ENCODE data around the gene GLTPD2. TPM values are rescaled to one million over a fixed set of nuclear protein-coding genes. Genes with fewer than 3 reads are reported as not detected.

Gene GLTPD2
- total RNA-seq, 1 donor from 2014 or later, result 28.0 TPM

DNA sequence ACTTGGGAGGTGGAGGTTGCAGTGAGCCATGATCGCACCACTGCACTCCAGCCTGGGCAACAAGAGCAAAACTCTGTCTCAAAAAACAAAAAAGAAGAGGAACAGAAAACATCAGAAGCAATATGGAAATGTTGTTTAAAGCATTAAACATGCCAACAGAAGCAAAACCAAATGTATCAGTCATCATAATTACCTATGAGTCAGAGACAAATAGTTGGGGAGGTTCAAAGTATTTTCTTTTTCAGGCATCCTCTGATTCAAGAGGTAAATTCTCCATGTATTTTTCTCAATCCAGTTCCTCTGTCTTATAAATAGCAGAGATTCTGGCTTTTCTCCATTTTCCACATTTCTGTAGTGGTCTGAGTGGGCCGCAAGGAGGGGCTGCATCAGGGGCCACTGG, 19.1 kb upstream of the GLTPD2 start:
- ATAC-seq (no peak), DNase-seq (ENCODE audit: low spot score) (no peak)

GRCh38 chr17:4771519-4772234, 17.1 kb upstream of the GLTPD2 start, which contains the start of gene TM4SF5:
TSS of gene TM4SF5 (plus strand) at chr17:4771886. CDS start at chr17:4771923, 37 bp downstream.
- ATAC-seq (peak; percentile 97), DNase-seq (ENCODE audit: low spot score) (peak; percentile 87)

DNA sequence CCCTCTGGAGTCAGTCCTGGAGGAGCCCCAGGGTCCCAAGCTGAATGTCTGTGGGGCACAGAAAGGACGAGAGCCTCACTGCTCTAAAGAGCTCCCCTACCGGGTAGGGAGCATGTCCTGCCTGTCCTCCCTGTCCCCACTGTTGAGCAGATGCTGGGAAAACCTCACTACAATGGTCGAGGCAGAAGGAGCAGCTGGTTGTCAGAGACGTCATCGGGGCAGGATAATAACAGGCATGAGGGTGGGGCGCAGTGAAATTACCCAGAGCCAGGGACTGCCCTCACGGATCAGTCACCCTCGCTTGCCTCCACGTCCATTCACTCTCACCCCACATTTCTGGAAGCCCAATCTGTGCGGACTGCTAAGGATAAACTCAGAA, 16.5 kb upstream of the GLTPD2 start:
- ATAC-seq, result peak; percentile 51
- DNase-seq (ENCODE audit: low spot score), result no peak

- ATAC-seq (no peak), DNase-seq (ENCODE audit: low spot score) (no peak)
These were observed 10.6 kb upstream of the GLTPD2 start for GRCh38 chr17:4777969-4778760.

DNA sequence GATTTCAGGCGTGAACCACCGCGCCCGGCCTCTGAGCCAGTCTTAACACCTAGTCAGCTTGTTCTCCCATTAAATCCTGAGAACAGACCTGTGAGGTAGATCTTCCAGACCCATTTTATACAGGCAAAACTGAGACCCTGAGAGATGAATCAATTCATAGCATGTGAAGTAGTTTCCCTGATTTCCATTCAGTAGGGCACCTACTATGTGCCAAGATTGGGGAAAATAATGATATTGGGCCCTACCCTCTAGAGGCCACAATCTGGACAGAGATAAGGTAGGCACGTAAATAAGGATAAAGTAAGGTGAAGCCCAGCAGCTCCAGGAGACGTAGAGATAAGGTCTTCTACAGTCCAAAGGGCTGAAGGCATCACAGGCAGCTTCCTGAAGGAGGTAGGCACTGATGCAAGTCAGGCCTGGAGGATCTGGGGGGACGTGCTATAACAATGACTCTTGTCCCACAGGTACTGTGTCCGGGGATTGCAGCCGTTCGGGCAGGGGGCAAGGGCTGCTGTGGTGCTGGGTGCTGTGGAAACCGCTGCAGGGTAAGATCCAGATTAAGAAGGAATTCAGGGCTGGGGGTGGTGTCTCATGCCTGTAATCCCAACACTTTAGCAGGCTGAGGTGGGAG, 8.3 kb upstream of the GLTPD2 start:
- ATAC-seq (no peak), DNase-seq (ENCODE audit: low spot score) (no peak)

- ATAC-seq (no peak), DNase-seq (ENCODE audit: low spot score) (no peak)
These were observed 6.1 kb upstream of the GLTPD2 start for GRCh38 chr17:4782652-4783051.

DNA sequence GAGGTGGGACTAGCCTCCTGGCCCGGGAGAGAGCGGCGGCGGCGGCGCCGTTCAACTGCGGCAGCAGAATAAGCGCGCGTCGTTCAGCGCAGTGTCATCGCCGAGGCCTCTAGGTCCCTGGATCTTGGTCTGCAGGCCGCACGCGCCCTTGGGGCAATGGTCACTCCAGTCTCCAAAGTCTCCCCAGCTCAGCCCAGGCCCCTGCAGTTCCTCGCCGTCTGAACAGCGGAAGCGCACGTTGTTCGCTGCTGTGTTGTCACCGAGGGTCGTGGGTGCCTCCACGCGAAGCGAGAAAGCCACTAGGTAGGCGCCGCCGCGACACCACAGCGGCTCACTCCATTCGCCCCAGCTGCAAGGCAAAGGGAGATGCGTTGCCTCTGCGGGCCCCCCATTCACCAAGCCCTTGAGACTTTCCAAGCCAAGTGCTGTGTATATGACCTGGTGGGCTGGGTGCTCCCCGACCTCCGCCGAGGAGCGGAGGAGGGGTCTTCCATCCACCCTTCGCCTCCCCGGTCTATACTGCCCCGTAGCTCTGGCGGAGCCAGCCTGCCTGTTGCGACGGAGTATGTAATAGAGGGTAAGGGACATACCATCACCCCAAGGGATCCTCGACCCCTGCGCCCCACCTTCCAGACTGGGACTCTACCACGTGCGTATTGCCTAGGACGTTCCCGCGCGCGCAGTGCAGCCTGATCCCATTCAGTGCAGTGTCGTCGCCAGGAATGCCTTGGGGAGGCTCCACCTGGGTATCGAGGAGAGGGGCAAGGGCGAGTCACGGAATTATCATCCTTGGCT, 3.3 kb upstream of the GLTPD2 start:
- no peak for DNase-seq (ENCODE audit: low spot score)
- ATAC-seq, result no peak

DNA sequence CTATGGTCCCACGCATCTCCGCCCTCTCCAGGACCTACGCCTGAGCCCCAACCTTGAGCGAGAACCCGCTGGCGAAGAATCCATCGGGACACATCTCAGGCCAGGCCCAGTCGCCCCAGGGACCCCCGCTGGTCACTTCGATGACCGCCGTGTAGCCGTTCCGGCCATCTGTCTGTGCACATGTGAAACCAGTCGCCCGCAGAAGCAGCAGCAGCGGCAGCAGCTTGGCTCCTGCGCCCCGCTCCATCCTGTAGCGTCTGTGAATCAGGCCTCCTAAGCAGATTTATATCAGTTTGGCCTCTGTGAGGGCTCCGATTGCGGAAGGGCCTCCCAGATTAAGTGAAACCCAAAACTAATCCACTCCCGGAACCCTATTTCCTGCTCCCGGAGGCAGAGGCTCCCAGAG, 2.7 kb upstream of the GLTPD2 start, which contains the start of gene VMO1:
VMO1 (minus strand) TSS at position 259 of the 406 bp plus-strand sequence; CDS start at position 247, 12 bp downstream.
- no peak for ATAC-seq
- no peak for DNase-seq (ENCODE audit: low spot score)

DNA sequence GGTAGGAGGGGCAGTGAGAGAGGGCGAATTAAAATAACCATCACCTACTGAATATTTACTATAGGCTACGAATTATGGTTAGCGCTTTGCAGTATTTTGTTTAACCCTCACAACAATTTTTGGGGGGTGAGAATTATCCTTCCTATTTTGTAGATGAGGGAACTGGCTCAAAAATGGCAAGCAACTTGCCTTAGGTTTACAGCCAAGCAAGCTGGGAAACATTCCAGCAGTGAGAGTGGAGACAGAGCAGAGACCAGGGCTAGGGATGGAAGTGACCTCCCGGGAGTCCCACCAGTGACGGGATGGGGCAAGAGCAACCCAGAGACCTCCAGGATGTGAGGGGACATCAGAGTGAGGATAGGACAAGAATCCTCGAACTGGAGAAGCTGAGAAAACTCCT, 2.2 kb upstream of the GLTPD2 start:
- no peak for DNase-seq (ENCODE audit: low spot score)
- ATAC-seq, result no peak

DNA sequence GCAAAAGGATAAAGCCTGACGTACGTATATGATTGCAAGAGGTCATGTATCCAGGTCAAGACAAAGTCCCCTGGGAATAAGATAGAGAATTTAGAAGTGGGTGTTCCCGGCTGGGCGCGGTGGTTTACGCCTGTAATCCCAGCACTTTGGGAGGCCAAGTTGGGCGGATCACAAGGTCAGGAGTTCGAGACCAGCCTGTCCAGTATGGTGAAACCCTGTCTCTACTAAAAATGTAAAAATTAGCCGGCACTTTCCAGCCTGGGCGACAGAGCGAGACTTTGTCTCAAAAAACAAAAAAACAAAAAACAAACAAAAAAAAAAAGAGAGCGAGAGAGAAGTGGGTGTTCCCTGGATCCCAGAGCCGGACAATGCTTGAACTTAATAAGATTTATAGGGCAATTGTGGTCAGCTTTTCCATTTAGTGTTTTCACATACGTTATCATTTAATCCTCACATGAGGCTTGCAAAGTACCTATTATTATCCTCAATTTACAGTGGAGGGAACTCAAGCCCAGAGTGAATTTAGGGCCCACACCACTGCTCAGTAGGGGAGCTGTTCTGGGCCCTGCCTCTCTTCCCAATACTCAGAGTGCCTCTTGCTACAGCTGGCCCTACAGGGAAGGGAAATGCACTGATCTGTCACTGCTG, 481 bp upstream of the GLTPD2 start:
- no peak for DNase-seq (ENCODE audit: low spot score)
- ATAC-seq, result no peak

GRCh38 chr17:4789701-4789950, 862 bp downstream of the GLTPD2 start:
- no peak for DNase-seq (ENCODE audit: low spot score)
- peak; percentile 7 for ATAC-seq

- peak; percentile 83 for ATAC-seq
- DNase-seq (ENCODE audit: low spot score), result peak; percentile 90
These were observed 1.4 kb downstream of the GLTPD2 start for GRCh38 chr17:4789951-4790704.

GRCh38 chr17:4790705-4791088, 1.9 kb downstream of the GLTPD2 start:
- ATAC-seq (no peak), DNase-seq (ENCODE audit: low spot score) (no peak)

DNA sequence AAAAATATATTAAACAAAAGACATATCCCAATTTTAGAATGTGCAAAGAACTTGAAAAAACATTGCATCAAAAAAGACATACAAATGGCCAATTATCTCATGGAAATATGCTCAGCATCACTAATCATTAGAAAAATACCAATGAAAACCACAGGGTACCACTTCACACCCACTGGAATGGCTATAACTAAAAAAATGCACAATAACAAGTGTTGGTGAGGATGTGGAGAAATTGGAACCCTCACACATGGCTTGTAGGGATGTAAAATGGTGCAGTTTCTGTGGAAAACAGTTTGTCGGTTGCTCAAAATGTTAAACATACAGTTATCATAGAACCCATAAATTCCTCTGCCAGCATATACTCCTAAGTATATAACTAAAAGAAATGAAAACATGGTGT, 6.4 kb downstream of the GLTPD2 start:
- ATAC-seq (no peak), DNase-seq (ENCODE audit: low spot score) (no peak)

- ATAC-seq, result peak; percentile 39
- DNase-seq (ENCODE audit: low spot score), result no peak
These were observed 7.8 kb downstream of the GLTPD2 start for GRCh38 chr17:4796552-4796920.

DNA sequence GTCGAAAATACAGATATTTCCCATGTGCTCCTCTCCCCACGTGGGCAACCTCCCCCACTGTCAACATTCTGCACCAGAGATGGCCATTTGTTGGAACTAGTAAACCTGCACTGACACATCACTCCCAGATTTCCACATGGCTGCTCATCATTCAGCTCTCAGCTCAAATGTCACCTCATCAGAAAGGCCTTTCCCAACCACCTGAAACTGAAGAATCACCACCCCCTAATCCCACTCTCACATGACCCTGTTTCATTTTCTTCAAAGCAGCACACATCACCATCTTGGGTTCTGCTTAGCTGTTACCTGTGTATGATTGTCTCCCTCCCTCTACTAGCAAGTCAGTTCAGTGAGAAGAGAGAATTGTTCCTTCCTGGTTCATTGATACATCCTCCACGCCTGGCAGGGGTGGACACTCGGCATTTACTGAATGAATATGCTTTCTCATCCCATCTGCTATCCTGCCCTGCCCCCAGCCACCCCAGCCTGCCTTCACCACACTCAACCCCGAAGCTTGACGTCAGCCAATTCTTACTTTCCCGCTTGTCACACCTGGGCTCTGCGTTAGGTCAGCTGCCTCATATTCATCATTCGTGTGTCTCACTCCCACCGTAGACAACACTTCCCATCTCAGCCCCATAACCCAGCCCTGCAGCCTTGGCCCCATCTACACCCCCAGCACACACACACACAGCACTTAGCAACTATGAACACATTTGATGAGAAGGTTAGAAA, 11.9 kb downstream of the GLTPD2 start:
- DNase-seq (ENCODE audit: low spot score) (no peak), ATAC-seq (no peak)

DNA sequence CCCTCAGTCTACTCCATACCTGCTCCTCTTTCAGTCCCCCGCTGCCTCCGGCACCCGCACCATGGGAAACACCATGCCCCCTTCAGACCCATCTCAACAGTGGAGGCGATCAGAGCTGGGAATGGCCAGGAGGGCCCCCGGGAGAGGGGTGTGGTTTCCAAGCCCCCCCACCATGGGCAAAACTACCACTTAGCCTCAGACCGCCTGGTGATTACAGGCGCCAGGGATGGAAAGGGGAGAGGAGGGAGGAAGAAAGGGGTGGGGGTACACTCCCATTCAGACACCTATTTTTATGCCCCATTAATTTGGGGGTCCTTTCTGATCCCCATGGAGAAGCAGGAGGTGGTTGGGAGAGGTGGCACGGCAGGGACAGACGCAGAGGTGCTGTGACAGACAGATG, 13.5 kb downstream of the GLTPD2 start, which contains the start of gene C17orf114:
C17orf114 (minus strand) TSS at position 101 of the 400 bp plus-strand sequence.
- DNase-seq (ENCODE audit: low spot score), result no peak
- ATAC-seq, result no peak

- DNase-seq (ENCODE audit: low spot score), result no peak
- no peak for ATAC-seq
These were observed 17.7 kb downstream of the GLTPD2 start for GRCh38 chr17:4806456-4806776.
